ENCODE data around the gene CCDC190.

DNA sequence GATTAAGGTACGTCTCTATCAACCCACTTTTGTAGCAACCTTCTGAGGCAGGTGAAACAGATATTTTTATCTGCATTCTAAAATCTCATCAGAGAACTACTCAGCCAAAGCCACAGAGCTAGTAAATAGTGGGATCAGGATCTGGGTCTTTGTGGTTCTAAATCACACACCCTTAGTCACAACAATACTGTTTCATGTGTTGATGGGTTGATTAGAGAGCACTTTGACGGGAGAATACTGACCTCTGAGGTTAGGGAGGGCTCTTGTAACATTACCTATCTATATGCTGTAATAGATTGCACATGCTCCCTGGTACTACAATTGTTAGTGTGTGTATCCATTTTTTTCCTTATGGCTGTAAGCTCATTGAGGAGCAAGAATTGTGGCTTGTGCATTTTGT, 45.5 kb upstream of the CCDC190 start:
- TF ChIP-seq CTCF (IDR thresholded peaks at IDR 0.05; ENCODE audit: borderline replicate concordance, extremely low read depth, low read length, poor library complexity, severe bottlenecking), result no peak
- no peak for TF ChIP-seq EZH2 (IDR thresholded peaks at IDR 0.05; ENCODE audit: borderline replicate concordance, low read depth, low read length, severe bottlenecking)
